Smooth muscle cell of the umbilical artery (primary cell): ENCODE measurements around the gene CLDN4. TPM values are rescaled to one million over a fixed set of nuclear protein-coding genes. Genes with fewer than 3 reads are reported as not detected.

ENCODE experiments used
- total RNA-seq: library from RNA; depleted of rRNA; stranded (reverse); fragments of >200 nt; gene quantifications from 2 replicates; pipeline ENCODE4 v1.2.3, GENCODE V29; 2014

Gene CLDN4, protein sequence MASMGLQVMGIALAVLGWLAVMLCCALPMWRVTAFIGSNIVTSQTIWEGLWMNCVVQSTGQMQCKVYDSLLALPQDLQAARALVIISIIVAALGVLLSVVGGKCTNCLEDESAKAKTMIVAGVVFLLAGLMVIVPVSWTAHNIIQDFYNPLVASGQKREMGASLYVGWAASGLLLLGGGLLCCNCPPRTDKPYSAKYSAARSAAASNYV
- 0.89 and 7.7 TPM in 2 replicates for total RNA-seq

DNA sequence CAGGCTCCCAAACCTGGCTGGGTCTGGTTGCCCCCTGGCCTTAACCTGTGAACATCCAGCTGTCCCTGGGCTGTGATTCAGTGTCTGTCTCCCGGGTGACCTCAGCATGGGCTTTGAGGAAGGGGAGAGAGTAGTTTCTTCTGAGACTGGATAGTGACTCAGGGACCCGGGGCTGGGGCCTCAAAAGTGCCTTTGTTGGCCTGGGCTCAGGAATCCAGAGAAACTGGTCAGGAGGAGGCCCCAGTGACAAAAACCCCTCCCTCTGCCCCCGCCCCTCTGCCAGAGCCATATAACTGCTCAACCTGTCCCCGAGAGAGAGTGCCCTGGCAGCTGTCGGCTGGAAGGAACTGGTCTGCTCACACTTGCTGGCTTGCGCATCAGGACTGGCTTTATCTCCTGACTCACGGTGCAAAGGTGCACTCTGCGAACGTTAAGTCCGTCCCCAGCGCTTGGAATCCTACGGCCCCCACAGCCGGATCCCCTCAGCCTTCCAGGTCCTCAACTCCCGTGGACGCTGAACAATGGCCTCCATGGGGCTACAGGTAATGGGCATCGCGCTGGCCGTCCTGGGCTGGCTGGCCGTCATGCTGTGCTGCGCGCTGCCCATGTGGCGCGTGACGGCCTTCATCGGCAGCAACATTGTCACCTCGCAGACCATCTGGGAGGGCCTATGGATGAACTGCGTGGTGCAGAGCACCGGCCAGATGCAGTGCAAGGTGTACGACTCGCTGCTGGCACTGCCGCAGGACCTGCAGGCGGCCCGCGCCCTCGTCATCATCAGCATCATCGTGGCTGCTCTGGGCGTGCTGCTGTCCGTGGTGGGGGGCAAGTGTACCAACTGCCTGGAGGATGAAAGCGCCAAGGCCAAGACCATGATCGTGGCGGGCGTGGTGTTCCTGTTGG lies at the start of gene CLDN4:
CLDN4 (plus strand) TSS at position 316 of the 903 bp plus-strand sequence; CDS start at position 522, 206 bp downstream.

DNA sequence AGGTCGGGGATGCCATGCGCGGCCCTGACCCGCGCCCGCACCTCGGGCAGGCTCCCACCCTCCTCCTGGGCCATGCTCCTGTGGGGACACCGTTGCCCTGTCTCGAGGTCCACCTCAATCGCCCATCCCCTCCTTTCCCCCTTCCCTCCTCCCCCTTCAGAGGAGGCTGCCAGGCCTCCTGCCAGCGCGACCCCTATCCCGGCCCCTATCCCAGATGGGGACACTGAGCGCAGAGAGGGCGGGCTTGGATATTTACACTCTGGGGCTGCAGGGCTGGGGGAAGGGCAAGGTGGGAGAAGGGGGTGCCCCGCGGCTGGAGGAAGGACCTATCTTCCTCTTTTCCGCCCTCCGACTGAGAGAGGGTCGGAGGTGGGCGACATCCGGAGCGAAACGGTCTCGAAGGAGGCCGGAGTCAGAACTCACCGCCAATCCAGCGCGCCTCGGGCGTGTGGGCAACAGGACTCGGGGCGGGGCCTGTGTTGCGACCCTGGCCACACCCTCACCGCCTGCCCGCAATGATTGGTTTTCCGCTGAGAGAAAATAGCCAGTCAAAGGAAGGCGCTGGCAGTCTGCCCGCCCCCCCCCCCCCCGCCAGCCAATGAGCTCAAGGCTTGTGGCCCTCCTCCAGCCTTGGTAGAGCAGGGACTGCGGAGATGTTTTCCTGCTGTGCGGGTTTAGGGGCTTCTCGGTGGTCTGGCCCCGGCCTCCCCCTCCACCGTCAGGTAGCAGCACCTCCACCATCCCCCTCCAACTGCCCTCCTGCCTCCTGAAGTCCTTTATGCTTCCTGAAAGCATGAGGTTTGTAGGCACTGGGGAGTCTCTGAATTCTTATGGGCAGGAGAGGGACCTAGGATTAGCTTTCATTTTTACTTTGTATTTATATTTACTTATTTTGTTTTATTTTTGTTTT lies 11.5 kb downstream of the CLDN4 start, which contains the start of gene METTL27:
METTL27 (minus strand) TSS at position 450 of the 910 bp plus-strand sequence; CDS start at position 74, 376 bp downstream.

DNA sequence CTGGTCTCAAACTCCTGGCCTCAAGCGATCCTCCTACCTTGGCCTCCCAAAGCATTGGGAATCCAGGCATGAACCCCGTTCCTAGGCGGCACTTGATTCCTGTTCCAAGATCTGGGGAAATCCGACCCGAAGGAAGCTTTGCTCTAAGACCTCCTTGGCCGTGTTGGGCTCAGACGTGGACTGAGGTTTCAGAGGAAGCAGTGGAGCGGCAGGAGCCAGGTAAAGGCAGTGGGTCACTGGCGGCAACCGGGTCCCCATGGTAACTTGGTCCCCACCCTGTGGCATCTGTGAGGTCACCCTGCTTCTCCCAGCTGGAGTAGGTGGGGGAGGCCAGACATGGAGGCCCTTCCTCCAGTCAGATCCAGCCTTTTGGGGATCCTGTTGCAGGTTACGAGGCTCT lies 30.1 kb downstream of the CLDN4 start, which contains the start of gene TMEM270:
TMEM270 (plus strand) TSS at position 301 of the 400 bp plus-strand sequence; CDS start at position 337, 36 bp downstream.

Other genes starting within 250 kb of the CLDN4 start
- gene MLXIPL, start 206.5 kb upstream of the CLDN4 start, total RNA-seq, result not detected in 2 replicates
- gene VPS37D, start 163.2 kb upstream of the CLDN4 start, total RNA-seq, result 3.0 and 5.9 TPM in 2 replicates
- 2.3 and 2.4 TPM in 2 replicates for gene DNAJC30, start 147.5 kb upstream of the CLDN4 start, total RNA-seq
- gene BUD23, start 147.4 kb upstream of the CLDN4 start, total RNA-seq, result 40.6 and 54.0 TPM in 2 replicates
- 13.1 and 49.6 TPM in 2 replicates for gene STX1A, start 111.3 kb upstream of the CLDN4 start, total RNA-seq
- 4.5 and 6.6 TPM in 2 replicates for gene ABHD11, start 92.2 kb upstream of the CLDN4 start, total RNA-seq
- not detected in 2 replicates for gene CLDN3, start 60.7 kb upstream of the CLDN4 start, total RNA-seq
- 5.0 and 9.6 TPM in 2 replicates for gene METTL27, start 11.5 kb downstream of the CLDN4 start, total RNA-seq
- not detected in 2 replicates for gene TMEM270, start 30.2 kb downstream of the CLDN4 start, total RNA-seq
- 0.09 and 0.59 TPM in 2 replicates for gene ELN, start 197.2 kb downstream of the CLDN4 start, total RNA-seq